Mesodermal cell (in vitro differentiated cells): ENCODE data around the gene DGKQ.

ENCODE experiments used
- H3K27ac ChIP-seq: 2 replicates; pipeline ENCODE4 v1.7.0; 2013; ENCODE audit warnings: mild to moderate bottlenecking, low read depth, low read length, moderate library complexity; ENCODE audit not compliant: severe bottlenecking
- H3K36me3 ChIP-seq: 2 replicates; pipeline ENCODE4 v1.7.1; 2013; ENCODE audit warnings: mild to moderate bottlenecking, low read length, moderate library complexity; ENCODE audit not compliant: control insufficient read depth, insufficient read depth
- H3K4me1 ChIP-seq: one replicate; pipeline ENCODE4 v1.7.1; 2013; ENCODE audit warnings: mild to moderate bottlenecking, low read length; ENCODE audit not compliant: insufficient read depth, control insufficient read depth, poor library complexity, severe bottlenecking
- H3K4me3 ChIP-seq: 2 replicates; pipeline ENCODE4 v1.7.0; 2013; ENCODE audit warnings: low read length, control low read depth, mild to moderate bottlenecking; ENCODE audit not compliant: insufficient read depth, poor library complexity, severe bottlenecking; ENCODE audit errors: extremely low read depth
- H3K9me3 ChIP-seq: 2 replicates; pipeline ENCODE4 v1.7.1; 2013; ENCODE audit warnings: mild to moderate bottlenecking, low read length, moderate library complexity; ENCODE audit not compliant: control insufficient read depth
- WGBS, 2 experiments: methylation state at CpG; one replicate each; pipeline ENCODE4 v1.1.5; 2013; ENCODE audit warnings: missing lambda C conversion rate in 2 of 2; ENCODE audit not compliant: insufficient coverage in 2 of 2; 5-methylcytosine and 5-hydroxymethylcytosine counted together

The DGKQ gene

DNA sequence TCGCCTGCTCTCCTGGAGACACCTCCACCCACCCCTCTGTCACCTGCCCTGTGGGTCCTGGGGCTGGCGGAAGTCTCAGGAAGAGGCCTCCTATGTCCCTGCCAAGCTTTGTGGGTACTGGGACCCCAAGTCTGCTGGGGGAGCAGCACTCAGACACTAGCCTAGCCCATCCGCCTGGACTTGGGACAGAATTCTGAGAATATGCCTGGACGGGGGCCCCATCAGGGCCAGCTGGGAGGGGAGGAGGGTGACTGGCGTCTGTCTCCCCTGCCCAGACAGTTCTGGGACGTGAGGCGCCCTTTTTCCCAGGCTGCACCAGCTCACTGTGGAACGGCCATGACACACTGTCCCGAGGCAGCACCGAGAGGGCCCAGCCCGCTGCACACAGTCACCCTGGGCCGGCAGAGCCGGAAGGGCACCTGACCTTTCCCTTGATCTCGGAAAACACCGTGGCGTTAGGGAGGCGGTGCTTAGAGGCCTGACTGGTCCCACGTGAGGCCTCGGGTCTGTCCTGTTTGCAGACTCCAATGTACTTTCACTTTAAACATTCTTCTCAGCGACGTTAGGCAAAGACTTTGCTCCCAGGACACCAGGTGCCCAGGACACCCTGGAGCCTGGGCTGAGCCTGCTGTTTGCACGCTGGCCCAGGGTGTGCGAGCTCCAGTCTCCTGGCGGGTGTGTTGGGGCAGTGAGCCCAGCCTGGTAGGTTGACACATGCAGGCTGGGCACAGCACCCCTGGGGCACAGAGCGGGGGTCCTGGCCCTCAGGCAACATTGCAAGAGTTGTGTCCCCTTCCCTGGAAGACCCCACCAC lies 19.1 kb upstream of the DGKQ start:
- Histone ChIP-seq H3K4me1 (no peaks in the 10 kb centered on the region), H3K4me3 (no peak overlapping the region), H3K27ac (no peak overlapping the region), H3K9me3 (no peaks in the 10 kb centered on the region), H3K36me3 (no peaks in the 10 kb centered on the region)
- WGBS, 2 experiments = 86 to 89% methylated on average over 22 to 25 of the region's 25 CpGs

DNA sequence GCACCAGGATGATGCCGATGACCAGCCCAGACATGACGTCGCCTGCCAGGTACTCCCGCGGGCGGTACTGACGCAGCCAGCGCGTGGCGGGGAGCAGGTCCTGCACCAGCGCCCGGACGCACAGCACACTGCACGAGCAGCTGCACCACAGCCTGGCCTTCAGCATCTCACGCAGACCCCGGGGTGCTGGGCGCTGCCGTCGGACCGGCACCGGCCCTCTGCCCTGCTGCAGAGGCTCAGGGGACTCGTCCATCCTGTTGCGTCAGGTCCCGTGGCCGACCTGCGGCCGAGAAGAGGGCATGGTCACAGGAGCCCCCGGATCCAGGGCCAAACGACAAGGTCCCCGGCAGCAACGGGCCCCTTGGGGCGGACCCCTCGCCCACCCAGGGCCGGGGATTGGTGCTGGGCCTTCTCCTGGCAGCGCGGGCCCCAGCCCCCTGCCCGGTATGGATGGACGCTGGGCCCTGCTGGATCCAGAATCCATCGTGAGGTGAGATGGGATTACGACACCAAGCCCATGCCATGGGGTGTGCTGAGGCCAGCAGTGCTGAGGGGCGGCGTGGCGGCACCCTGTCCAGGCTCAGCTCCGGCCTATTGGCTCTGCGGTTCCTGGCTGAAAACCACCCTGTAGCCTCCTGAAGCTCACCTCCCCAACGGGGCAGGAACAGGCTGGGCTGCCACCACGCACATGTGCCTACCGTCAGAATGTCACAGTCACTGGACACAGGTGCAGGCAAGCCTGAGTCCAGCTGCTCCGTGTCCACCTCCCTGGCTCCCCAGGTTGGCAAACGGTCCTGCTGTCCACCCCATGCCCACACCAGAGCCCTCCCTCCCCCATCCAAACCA lies 18.3 kb upstream of the DGKQ start:
- Histone ChIP-seq H3K4me3 (no peak overlapping the region), H3K36me3 (no peaks in the 10 kb centered on the region), H3K4me1 (no peaks in the 10 kb centered on the region), H3K9me3 (no peaks in the 10 kb centered on the region), H3K27ac (no peak overlapping the region)
- WGBS, 2 experiments = 95 to 97% methylated on average over 46 to 49 of the region's 50 CpGs

DNA sequence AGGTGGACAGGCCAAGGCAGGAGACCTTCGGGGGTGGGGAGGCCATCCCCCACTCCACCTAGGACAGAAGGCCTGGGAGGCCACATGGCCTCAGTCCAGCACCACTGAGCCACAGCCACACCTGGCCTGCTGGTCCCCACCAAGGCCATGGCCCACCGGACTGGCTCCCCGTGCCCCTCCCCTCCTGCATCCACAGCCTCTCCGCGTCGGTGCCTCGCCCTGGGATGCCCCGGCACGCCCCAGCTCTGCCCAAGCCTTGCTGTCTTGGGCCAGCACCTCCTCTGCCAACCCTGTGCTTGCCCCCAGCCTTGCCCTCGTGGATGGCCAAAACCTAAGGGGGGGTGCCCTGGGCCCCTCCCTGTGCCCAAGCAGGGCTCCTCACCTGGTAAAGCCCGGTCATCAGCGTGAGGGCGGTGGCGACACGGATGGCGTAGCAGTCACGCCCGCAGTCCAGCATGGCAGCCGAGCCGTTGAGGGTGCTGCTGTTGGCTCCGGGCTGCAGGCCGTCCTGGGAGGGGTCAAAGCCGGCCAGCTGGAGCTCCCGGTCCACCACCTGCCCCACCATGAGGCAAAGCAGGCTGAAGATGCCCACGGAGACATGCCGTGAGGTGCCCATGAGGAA lies 17.5 kb upstream of the DGKQ start:
- no peaks in the 10 kb centered on the region for H3K4me1 ChIP-seq
- H3K9me3 ChIP-seq = no peaks in the 10 kb centered on the region
- H3K27ac ChIP-seq = no peak overlapping the region
- H3K4me3 ChIP-seq = no peak overlapping the region
- WGBS, 2 experiments = 93 to 95% methylated on average over 20 to 24 of the region's 26 CpGs
- H3K36me3 ChIP-seq = no peaks in the 10 kb centered on the region

DNA sequence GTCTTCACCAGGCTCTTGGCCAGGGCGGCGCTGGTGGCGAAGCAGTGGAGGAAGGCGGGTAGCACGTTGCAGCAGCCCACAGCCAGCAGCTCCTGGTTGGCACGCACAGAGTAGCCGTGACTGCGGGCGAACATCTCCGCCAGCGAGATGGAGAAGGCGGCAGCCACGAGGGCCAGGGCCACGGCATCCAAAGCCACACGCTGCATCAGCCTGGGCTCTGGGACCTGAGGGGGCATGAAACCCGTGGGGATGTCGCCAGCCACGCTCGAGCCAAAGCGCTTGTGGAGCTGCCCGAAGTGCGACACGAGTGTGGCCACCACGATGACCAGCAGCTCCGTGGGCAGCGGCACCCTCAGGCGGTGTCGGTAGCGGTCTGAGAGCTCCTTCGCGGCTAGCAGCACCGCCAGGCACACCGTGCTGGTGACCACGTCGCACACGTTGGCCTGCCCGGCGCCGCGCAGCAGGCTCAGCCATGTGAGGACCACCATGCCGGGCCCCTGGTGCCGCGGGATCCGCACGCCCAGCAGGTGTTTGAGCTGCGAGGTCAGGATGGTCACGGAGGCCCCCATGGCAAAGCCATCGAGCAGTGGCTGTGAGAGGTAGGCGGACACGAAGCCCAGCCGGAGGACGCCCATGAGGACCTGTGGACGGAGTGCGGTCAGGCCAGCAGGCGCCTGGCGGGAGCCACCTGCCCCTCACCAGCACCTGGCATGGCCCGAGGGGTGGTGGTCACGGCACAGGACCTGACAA lies 16.5 kb upstream of the DGKQ start:
- no peak overlapping the region for H3K4me3 ChIP-seq
- H3K9me3 ChIP-seq = no peaks in the 10 kb centered on the region
- H3K36me3 ChIP-seq = no peaks in the 10 kb centered on the region
- WGBS, 2 experiments = 93 to 95% methylated on average over 58 of the region's 58 CpGs
- no peak overlapping the region for H3K27ac ChIP-seq
- no peaks in the 10 kb centered on the region for H3K4me1 ChIP-seq

DNA sequence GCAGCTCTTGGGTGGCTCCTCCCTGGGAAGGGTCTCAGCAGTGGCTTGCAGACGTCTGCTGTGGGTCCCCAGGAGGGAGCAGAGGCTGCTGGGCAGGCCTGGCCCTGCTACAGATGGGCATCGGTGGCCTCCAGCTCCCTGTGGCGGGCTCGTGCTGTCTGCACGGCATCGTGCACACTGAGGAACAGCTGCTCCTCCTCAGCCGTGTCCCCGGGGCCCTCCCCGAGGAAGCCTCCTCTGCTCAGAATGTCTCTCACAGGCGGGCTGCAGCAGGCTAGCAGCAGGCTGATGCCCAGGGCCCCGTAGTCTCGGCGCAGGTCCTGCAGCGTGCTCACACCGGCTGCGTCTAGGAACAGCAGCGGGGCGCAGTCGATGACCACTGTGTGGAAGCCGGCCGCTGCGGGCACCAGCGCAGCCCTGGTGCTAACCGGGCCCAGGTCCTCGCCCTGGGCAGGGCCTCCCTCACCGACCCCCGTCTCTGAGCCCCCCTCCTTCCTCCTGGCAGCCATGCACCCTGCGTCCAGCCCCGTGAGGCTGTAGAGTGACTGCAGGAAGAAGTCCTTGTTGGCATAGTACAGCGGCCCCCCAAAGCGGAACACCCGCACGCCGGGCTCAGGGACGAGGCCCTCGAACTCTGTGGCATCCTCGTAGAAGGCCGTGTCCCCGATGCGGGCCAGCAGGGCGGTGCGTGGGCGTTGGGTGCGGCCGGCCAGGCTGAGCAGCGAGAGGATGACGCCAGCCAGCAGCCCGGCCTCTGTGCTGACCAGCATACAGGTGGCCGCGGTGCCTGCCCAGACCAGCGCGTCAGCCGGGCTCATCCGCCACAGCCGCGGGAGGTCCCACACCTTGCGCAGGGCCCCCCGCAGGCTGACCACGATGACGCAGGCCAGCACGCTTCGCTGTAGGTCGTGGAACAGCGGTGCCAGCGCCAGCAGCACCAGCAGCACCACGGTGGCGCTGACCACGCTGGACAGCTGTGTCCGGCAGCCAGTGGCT lies 15.7 kb upstream of the DGKQ start:
- Histone ChIP-seq H3K36me3 (no peaks in the 10 kb centered on the region), H3K9me3 (no peaks in the 10 kb centered on the region), H3K4me3 (no peak overlapping the region), H3K27ac (no peak overlapping the region), H3K4me1 (no peaks in the 10 kb centered on the region)
- 91 to 92% methylated on average over 65 to 68 of the region's 69 CpGs for WGBS, 2 experiments

DNA sequence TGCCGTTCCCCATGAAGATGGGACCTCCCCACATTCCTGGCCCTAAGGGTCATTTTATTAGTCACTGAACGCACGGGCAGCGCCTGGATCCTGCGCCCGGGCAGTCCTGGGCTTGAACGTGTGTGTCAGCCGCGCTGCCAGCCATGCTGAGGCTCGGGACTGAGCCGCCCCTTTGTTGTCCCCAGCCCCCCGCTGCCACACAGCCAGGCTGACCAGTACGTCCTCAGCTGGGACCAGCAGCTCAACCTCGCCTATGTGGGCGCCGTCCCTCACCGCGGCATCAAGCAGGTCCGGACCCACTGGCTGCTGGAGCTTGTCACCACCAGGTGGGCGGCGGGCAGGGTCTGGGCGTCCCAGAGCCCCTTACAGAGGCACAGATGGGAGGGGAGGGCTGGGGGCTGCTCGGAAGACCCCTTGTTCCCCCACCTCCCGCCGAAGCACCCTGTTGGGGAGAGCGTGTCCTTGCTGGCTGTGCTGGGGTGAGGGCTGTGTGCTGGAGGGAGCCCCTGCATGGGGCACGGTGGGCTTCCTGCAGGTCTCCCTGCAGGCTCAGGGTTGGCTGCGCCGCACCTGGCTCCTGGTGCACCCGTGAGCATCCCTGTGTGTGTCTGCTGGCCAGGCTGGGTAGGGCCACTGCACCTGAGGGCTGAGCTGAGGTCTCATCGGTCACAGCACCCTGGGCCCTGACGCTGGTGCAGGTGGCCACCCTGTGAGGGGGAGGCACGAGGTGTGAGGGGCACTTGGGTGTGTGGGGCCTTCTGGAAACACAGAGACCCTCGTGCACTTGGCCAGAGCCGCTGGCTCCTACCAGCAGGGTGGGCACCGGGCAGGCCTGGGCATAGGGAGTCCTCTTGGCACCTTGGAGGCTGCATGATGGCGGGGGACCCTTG lies 14.5 kb upstream of the DGKQ start:
- Histone ChIP-seq H3K36me3 (no peaks in the 10 kb centered on the region), H3K4me1 (no peaks in the 10 kb centered on the region), H3K27ac (no peak overlapping the region), H3K4me3 (peak overlapping the region; percentile 49), H3K9me3 (no peaks in the 10 kb centered on the region)
- 84 to 87% methylated on average over 29 to 33 of the region's 37 CpGs for WGBS, 2 experiments

DNA sequence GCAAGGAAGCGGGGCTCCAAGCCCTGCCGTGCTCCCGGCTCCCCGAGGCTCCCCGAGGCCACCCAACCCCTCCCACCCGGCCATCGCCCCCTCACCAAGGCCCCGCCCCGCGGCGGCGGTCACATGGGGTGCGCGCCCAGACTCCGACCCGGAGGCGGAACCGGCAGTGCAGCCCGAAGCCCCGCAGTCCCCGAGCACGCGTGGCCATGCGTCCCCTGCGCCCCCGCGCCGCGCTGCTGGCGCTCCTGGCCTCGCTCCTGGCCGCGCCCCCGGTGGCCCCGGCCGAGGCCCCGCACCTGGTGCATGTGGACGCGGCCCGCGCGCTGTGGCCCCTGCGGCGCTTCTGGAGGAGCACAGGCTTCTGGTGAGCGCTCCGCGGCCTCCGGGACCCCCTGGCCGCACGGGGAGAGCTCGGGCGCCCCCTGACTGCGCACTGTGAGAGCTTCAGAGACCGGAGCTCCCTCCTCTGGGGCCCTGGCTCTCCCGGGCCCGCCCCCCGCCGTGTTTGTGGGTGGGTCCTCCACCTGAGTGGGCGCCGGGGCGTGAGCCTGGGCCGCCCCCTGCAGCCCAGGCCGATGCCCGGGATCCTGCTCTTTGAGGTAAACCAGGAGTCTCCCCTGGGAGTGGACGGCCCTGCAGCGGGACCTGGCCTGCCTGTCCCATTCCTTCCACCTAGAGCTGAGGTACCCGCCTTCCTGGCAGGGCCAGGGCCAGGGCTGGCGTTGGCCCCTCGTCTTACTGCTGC lies 13.7 kb upstream of the DGKQ start, which contains the start of gene IDUA:
Gene IDUA, plus strand, starts transcription at position 166 of the 745 bp plus-strand sequence. Its CDS starts 41 bp downstream, at position 207.
- no peaks in the 10 kb centered on the region for H3K4me1 ChIP-seq
- H3K36me3 ChIP-seq = no peaks in the 10 kb centered on the region
- WGBS, 2 experiments = 3 to 4% methylated on average over 52 to 65 of the region's 69 CpGs
- no peak within 1 kb of the TSS for H3K27ac ChIP-seq
- peak within 1 kb of the TSS; percentile 49 for H3K4me3 ChIP-seq
- no peaks in the 10 kb centered on the region for H3K9me3 ChIP-seq

DNA sequence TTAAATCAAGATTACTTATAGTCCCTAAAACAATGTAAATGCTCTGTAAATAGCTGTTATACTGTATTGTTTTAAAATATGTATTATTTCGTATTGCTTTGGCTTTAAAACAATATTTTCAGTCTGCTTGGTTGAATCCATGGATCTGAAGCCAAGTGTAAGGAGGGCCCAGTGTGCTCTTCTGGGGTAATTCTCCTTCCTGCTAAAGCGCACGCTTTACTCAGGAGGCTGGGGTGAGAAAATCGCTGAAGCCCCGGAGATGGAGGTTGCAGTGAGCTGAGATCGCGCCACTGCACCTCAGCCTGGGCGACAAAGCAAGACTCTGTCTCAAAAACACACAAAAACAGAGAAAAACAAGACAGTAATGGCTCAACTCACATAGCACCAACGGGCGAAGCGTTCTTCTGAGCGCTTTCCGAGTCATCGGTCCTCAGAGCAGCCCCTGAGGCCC lies 13.1 kb upstream of the DGKQ start:
- H3K9me3 ChIP-seq = no peaks in the 10 kb centered on the region
- H3K4me1 ChIP-seq = no peaks in the 10 kb centered on the region
- H3K4me3 ChIP-seq = peak overlapping the region; percentile 49
- H3K27ac ChIP-seq = no peak overlapping the region
- no peaks in the 10 kb centered on the region for H3K36me3 ChIP-seq
- WGBS, 2 experiments = 8 to 22% methylated on average over 10 to 14 of the region's 14 CpGs
